Mononuclear cell (primary cell): ENCODE results near the gene SLC7A7. TPM values are rescaled to one million over a fixed set of nuclear protein-coding genes. Genes with fewer than 3 reads are reported as not detected.
"Not testable (repeated sequence)": the region's sequence is repeated elsewhere in the genome, so short reads cannot be mapped to it uniquely, and the experiment has no call there.

ENCODE experiments used
- H3K27me3 ChIP-seq: 2 replicates; pipeline ENCODE4 v1.6.0; 2011; ENCODE audit warnings: low read length, control low read depth; ENCODE audit not compliant: insufficient read depth
- H3K4me1 ChIP-seq: 2 replicates; pipeline ENCODE4 v1.5.1; 2011; ENCODE audit warnings: mild to moderate bottlenecking, low read length, control low read depth; ENCODE audit not compliant: insufficient read depth
- H3K4me3 ChIP-seq: 2 replicates; pipeline ENCODE4 v1.5.1; 2011; ENCODE audit warnings: mild to moderate bottlenecking, low read length, moderate library complexity
- H3K9me3 ChIP-seq: 2 replicates; pipeline ENCODE4 v1.5.1; 2011; ENCODE audit warnings: low read depth, mild to moderate bottlenecking, control low read depth, low read length
- total RNA-seq: library from RNA; depleted of rRNA; stranded (reverse); fragments of >200 nt; gene quantifications from one replicate; pipeline ENCODE4 v1.2.3, GENCODE V29; 2012

The SLC7A7 gene
- total RNA-seq = 74.8 TPM

DNA sequence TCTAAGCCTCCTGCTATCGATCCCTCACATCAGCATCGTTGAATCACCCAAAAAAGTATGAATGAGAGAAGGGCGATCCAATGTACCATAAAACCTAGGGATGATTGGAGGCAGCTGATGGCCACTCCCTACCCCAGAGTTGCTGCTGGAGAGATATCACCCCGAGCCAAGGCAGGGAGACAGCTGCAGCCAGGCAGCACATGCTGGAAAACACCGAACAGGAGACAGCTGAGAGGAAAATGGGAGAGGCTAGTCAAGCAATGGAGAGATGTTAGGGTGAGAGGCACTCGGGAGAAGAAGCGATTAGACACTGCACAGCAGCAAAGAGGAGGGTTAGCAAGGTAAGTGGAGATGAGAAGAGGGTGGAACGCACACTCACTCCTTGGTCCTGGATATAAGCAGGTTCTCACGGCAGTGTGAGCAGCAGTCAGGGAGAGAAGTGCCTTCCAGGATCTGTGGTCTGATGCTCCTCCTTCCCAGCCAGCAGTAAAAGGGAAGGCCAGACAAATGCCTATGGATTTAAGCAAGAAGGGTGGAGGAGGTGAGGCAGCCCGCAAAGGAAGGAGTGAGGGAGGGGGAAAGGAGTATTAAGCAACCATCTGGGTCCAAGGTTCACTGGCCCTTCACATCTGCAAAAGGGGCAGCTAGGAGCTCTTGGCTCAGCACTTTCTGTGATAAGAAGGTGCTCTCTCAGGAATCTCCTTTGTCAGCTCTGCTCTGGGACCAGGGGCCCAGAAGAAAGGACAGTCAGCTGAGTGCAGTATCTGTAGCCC is at the start of gene SLC7A7:
Gene SLC7A7, minus strand, starts transcription at position 495 of the 773 bp plus-strand sequence. CDS start 2,037 bp downstream, outside the sequence.
- H3K4me3 ChIP-seq = peak within 1 kb of the TSS; percentile 33
- H3K27me3 ChIP-seq = no peaks in the 10 kb centered on the region
- H3K9me3 ChIP-seq = no peaks in the 10 kb centered on the region
- H3K4me1 ChIP-seq = peaks cover 80% of the 10 kb centered on the region

DNA sequence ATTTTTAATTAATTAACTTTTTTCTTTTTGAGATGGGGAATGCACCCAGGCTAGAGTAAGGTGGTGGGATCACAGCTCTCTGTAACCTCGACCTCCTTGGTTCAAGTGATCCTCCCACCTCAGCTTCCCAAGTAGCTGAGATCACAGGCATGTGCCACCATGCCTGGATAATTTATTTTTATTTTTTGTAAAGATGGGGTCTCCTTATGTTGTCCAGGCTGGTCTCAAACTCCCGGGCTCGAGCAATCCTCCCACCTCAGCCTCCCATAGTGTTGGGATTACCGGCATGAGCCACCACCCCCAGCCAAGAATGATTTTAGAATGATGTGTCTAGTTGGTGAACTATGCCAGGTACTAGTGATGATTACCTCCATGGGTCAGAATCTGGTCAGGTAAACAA is 49.7 kb upstream of the SLC7A7 start:
- peaks cover 7% of the 10 kb centered on the region for H3K4me1 ChIP-seq
- no peaks in the 10 kb centered on the region for H3K9me3 ChIP-seq
- no peaks in the 10 kb centered on the region for H3K27me3 ChIP-seq
- H3K4me3 ChIP-seq = no peak overlapping the region

DNA sequence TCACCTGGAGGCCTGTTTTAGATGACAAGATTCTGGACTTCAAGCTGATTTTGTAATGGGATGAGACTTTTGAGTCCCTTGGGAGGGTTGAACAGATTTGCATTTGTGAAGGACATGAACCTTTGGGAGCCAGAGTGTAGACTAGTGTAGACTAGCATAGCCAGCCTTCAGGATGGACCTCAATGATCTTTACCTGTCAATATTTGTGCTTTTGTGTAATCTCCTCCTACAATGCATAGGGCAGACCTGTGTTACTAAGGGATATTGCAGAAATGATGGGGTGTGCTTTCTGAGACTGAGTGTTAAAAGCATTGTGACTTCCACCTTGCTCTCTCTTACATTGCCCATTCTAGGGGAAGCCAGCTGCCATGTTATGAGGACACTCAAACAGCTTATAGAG is 46.4 kb upstream of the SLC7A7 start:
- H3K4me1 ChIP-seq = peaks cover 5% of the 10 kb centered on the region
- peaks cover 6% of the 10 kb centered on the region for H3K27me3 ChIP-seq
- no peaks in the 10 kb centered on the region for H3K9me3 ChIP-seq
- no peak overlapping the region for H3K4me3 ChIP-seq

DNA sequence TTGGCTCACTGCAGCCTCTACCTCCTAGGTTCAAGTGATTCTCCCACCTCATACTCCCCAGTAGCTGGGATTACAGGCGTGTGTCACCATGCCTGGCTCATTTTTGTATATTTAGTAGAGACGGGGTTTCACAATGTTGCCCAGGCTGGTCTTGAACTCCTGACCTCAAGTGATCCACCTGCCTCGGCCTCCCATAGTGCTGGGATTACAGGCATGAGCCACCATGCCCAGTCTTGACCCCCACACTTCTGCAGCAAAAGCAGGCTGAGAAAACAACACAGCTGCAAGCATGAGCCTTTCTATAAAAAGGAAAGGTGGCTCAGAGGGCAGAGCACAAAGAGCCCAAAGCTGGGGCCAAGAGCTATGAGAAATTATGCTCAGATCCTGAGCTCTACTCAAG is 45.1 kb upstream of the SLC7A7 start:
- peaks cover 13% of the 10 kb centered on the region for H3K27me3 ChIP-seq
- not testable (repeated sequence) for H3K4me1 ChIP-seq, H3K9me3 ChIP-seq, H3K4me3 ChIP-seq

DNA sequence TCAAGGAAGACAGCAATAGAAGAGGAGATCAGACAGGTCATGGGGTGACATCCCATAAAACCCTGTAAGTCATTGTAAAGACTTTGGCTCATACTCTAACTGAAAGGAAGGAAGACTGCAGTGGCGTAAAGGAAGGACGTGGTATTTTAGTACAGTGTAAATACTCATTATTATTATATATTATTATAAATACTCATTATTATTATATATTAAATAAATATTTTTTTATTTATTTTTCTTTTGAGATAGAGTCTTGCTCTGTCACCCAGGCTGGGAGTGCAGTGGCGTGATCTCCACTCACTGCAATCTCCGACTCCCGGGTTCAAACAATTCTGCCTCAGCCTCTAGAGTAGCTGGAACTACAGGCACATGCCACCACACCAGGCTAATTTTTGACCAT is 41.2 kb upstream of the SLC7A7 start:
- H3K4me3 ChIP-seq = no peak overlapping the region
- H3K27me3 ChIP-seq = peaks cover 16% of the 10 kb centered on the region
- peaks cover 18% of the 10 kb centered on the region for H3K4me1 ChIP-seq
- H3K9me3 ChIP-seq = no peaks in the 10 kb centered on the region

DNA sequence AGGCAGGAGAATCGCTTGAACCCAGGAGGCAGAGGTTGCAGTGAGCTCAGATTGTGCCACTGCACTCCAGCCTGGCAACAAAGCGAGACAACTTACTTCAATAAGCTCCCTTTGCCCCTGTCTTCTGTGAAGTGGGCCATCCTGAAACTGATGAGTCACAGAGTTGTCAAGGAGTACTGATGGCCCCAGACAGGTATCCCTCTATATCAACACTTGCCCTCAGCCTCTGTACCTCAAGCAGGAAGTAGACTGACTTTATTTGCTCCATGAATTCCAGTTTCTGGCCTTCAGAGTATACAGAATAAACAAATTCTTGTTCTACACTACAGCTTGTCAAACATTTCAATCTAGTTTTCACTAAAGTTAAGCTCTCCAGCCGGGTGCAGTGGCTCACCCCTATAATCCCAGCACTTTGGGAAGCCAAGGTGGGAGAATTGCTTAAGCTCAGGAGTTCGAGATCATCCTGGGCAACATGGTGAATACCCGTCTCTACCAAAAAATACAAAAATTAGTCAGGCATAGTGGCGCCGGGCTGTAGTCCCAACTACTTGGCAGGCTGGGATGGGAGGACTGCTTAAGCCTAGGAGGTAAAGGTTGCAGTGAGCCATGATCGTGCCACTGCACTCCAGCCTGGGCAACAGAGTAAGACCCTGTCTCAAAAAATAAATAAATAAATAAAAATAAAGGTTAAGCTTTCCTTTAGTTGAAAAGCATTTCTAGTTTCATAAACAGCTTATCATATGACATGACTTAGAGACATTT is 39.9 kb upstream of the SLC7A7 start:
- Histone ChIP-seq H3K4me1 (peaks cover 21% of the 10 kb centered on the region), H3K4me3 (no peak overlapping the region), H3K9me3 (no peaks in the 10 kb centered on the region), H3K27me3 (peaks cover 16% of the 10 kb centered on the region)

DNA sequence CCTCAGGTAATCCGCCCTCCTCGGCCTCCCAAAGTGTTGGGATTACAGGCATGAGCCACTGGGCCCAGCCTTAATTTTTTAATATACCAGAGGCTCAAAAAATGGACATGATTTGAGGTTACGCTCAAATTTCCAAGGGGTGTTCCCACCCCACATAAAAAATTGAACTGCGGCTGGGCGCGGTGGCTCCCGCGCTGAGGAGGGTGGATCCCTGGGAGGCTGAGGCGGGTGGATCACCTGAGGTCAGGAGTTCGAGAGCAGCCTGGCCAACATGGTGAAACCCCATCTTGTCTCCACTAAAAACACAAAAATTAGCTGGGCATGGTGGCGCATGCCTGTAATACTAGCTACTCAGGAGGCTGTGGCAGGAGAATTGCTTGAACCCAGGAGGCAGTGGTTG is 39.1 kb upstream of the SLC7A7 start:
- not testable (repeated sequence) for H3K9me3 ChIP-seq, H3K4me3 ChIP-seq
- Histone ChIP-seq H3K27me3 (peaks cover 16% of the 10 kb centered on the region), H3K4me1 (peaks cover 21% of the 10 kb centered on the region)

DNA sequence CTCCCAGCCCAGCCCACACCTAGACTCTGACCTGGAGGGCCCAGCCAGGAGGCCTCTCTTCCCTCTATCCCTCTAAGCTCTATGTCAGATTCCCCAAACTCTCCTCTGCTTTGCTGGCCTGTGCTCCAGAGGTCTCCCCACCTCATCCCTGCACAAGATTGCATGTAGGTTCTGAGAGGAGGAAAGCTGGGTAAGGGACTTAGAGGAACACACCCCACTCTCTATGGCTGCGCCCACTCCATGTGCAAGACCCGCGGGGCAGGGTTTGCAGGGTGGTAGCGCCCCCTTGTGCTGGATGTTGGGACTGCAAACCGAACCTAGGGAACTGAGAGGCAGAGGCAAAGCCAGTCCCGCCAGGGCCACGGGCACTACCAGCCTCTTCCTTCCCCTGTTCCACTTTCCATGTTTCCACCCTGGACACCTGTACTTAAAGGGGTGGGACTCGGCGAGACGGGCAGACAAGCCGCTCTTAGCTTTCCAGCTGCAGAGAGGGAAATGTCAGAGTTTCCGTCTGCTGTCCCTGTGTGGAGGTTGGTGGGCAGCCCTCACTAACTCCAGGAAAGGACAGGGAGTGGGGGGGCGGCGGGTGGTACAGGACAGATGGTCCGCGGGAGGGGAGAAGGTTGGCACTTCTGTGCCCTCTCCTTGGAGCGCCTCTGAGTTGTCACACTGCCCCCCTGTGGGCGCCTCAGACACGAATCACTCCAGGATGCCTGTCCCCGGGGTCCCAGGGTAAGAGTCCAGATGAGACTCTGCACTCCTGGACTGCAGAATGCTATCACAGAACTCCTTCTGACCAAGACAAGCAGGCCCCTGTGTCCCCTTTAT is 37.9 kb upstream of the SLC7A7 start:
- peaks cover 16% of the 10 kb centered on the region for H3K27me3 ChIP-seq
- H3K9me3 ChIP-seq = no peaks in the 10 kb centered on the region
- H3K4me1 ChIP-seq = peaks cover 20% of the 10 kb centered on the region
- H3K4me3 ChIP-seq = peak overlapping the region; percentile 40

DNA sequence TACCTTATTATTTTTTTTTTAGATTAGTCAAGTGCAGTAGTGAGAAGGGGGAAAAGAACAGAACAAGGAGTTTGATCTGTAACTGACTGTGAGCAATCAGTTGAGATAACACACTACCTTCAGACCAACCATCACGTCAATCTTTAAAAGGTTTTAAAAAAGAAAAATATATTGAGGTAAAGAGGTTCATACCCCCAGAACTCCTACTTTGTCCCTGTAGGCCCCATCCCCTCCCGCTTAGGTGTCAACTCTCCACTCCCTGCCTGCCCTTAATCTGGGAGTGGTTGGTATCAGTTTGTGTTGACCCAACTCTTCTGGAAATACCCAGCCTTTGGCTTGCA is 37.3 kb upstream of the SLC7A7 start:
- Histone ChIP-seq H3K27me3 (peaks cover 16% of the 10 kb centered on the region), H3K9me3 (no peaks in the 10 kb centered on the region), H3K4me3 (no peak overlapping the region), H3K4me1 (peaks cover 21% of the 10 kb centered on the region)

DNA sequence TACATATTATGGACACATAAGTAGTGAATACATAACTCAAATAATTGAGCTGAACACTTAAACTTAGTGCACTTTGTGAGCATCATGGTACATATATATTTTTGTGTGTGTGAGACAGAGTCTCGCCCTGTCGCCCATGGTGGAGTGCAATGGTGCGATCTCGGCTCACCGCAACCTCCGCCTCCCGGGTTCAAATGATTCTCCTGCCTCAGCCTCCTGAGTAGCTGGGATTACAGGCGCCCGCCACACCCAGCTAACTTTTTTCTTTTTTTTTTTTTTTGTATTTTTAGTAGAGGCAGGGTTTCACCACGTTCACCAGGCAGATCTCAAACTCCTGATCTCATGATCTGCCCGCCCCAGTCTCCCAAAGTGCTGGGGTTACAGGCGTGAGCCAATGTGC is 36.9 kb upstream of the SLC7A7 start:
- H3K4me1 ChIP-seq = peaks cover 21% of the 10 kb centered on the region
- H3K9me3 ChIP-seq, H3K4me3 ChIP-seq: not testable (repeated sequence)
- H3K27me3 ChIP-seq = peaks cover 14% of the 10 kb centered on the region

DNA sequence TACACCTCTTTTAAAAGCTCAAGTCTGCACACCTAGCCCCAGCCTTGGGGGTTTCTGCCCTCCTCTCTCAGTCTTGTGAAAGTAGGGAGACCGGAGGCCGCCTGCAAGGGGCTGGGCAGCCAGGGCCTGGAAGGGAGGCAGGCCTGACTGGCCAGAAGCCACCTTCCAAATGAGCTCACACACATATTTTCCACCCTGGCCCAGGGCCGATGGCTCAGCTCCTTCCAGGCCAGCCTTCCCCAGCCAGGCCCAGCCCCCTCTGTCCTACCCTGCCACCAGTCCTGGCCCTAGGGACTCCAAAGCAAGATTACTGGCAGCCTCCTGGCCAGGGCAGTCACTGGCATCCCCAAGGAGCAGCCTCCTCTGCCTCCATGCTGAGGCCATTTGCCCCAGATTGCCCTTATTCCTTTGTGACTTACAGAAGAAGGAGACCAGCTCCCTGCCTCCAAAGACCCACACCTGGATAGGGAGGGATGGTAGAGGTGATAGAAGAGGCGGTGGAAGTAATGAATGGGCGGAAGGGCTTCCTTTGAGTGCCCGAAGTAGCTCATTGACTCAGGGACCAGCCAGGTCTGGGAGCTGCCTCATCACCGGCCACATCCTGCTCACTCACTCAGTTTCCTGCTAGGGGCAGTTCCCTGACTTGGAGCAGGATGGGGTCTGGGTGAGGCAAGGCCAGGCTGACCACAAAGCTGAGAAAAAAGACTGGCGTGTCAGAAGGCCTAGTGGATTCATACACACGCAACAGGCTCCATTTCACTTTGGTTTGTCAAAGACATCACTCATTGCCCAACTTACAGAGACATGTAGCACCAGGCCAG is 35.9 kb upstream of the SLC7A7 start:
- Histone ChIP-seq H3K27me3 (peaks cover 8% of the 10 kb centered on the region), H3K4me3 (no peak overlapping the region), H3K4me1 (peaks cover 21% of the 10 kb centered on the region), H3K9me3 (no peaks in the 10 kb centered on the region)

DNA sequence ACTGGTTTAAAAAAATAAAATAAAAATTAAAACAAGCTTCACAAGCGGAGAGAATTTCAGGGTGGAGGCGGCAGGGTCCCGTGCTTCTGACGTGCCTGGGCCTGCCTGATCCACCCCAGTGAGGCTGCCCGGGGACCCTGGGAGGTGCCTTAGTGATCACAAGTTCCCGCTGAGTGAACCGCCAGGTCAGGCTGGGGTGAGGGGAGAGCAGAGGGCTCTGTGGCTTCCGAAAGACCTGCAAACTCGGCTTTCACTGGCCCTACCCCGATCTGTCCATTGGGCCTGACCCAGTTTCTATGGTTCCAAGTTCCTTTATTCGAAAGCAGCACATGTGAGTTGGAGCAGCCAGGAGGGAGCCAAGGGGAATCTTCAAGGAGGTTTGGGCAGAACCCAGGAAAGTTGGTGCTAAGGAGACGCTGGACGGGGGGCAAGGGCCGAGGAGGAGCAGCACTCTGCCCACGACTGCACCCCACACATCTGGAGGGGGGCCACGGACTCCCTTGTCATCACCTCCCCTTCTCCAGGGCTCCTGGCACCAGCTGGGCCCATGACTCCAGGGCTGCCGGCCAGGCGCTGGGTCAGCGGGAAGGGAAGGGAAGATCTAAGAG is 34.1 kb upstream of the SLC7A7 start:
- Histone ChIP-seq H3K4me1 (peaks cover 21% of the 10 kb centered on the region), H3K4me3 (no peak overlapping the region), H3K27me3 (no peaks in the 10 kb centered on the region), H3K9me3 (no peaks in the 10 kb centered on the region)

DNA sequence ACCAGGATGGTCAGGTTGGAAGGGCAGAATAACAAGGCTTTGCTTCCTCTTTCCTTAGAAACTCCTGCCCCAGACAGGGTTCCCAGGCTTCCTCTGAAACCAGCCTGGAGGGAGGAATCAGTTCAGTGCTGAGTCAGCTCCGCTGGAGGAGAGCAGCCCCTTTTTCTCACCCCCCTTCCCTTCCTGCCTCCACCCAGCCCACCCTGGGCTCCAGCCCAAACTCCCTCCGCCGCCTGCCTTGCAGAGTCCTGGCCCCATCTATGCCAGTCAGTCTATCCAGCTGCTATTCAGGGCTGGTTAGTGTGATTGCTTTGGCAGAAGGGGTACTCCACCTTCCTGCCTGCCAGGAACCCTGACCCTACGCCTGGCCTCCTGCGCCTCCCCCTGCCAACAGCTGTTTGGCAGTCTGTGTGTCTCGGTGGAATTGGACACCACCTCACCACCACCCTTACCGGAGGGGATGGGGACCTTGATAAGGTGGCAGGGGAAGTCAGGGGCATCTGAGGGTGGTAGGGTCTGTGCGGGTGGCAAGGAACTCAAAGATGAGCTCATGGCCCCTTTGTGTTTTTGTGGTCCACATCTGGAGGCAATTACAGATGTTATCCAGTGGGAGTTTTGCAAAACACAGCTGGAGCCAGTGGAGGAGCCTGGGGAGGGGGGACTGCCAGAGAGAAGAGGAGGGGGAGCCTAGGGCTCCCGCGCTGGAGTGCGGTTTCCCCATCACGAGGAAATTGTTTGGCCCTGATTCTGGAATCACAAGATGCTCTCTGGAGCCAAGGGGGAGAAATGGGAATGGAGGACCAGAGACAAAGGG is 33.3 kb upstream of the SLC7A7 start:
- Histone ChIP-seq H3K27me3 (no peaks in the 10 kb centered on the region), H3K9me3 (no peaks in the 10 kb centered on the region), H3K4me3 (no peak overlapping the region), H3K4me1 (peaks cover 20% of the 10 kb centered on the region)
